ENCODE measurements around the gene TPCN2. TPM values are rescaled to one million over a fixed set of nuclear protein-coding genes. Genes with fewer than 3 reads are reported as not detected.

The TPCN2 gene
- total RNA-seq, 3 donors from 2014 or later (not counting 1 experiment from before 2014, with no cell fraction given), result 14.9 to 18.3 (median 18.2) TPM

DNA sequence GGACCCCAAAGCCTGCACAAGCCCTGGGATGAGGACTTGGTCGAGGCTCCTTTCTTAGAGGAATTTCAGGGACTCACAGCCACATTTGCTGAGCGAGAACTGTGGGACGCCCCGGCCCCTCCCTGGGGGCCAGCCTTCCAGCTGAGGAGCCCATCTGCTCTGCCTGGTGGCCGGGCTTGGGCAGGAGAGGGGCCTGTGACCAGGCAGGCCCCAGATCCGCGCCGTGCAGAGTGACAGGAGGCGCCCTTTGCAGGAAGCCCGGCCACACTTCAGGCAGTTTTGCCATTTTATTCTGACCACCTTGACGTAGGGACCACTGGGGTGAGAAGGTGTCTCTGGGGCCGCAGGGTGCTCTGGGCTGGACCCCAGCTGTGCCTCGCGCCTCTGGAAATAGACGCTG is 35.6 kb downstream of the TPCN2 start:
- H3K9me3 Mint-ChIP-seq, result no peaks in the 10 kb centered on the region
- H3K27ac Mint-ChIP-seq, result no peak overlapping the region
- no peaks in the 10 kb centered on the region for H3K27me3 Mint-ChIP-seq (ENCODE audit: low read depth in 2 of 2)
- no peak for ATAC-seq
- Histone ChIP-seq H3K4me3 (ENCODE audit: low read length) (no peak overlapping the region), H3K27me3 (ENCODE audit: control insufficient read depth, insufficient read depth, low read length) (no peaks in the 10 kb centered on the region), H3K4me1 (ENCODE audit: control insufficient read depth, insufficient read depth, low read length) (peaks cover 23% of the 10 kb centered on the region), H3K36me3 (ENCODE audit: control insufficient read depth, insufficient read depth, low read length) (peaks cover 13% of the 10 kb centered on the region), H3K9me3 (ENCODE audit: control insufficient read depth, insufficient read depth, low read length) (no peaks in the 10 kb centered on the region), H3K27ac (ENCODE audit: low read length) (no peak overlapping the region)
- intact Hi-C loops (cut with micrococcal nuclease), result loop anchor here (10.0 kb wide), 1 partner anchor 80 kb away; no protein-coding TSS in a partner anchor
- no peak overlapping the region for H3K4me3 Mint-ChIP-seq
- 88% methylated on average over 15 of the region's 15 CpGs for WGBS (ENCODE audit: insufficient coverage)
- TF ChIP-seq, protein P1, sequence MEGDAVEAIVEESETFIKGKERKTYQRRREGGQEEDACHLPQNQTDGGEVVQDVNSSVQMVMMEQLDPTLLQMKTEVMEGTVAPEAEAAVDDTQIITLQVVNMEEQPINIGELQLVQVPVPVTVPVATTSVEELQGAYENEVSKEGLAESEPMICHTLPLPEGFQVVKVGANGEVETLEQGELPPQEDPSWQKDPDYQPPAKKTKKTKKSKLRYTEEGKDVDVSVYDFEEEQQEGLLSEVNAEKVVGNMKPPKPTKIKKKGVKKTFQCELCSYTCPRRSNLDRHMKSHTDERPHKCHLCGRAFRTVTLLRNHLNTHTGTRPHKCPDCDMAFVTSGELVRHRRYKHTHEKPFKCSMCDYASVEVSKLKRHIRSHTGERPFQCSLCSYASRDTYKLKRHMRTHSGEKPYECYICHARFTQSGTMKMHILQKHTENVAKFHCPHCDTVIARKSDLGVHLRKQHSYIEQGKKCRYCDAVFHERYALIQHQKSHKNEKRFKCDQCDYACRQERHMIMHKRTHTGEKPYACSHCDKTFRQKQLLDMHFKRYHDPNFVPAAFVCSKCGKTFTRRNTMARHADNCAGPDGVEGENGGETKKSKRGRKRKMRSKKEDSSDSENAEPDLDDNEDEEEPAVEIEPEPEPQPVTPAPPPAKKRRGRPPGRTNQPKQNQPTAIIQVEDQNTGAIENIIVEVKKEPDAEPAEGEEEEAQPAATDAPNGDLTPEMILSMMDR (IDR thresholded peaks at IDR 0.05), result no peak
- peaks cover 0 to 24% of the 10 kb centered on the region in 2 donors for H3K4me1 Mint-ChIP-seq
- no peak for DNase-seq
- no peaks in the 10 kb centered on the region for H3K36me3 Mint-ChIP-seq

DNA sequence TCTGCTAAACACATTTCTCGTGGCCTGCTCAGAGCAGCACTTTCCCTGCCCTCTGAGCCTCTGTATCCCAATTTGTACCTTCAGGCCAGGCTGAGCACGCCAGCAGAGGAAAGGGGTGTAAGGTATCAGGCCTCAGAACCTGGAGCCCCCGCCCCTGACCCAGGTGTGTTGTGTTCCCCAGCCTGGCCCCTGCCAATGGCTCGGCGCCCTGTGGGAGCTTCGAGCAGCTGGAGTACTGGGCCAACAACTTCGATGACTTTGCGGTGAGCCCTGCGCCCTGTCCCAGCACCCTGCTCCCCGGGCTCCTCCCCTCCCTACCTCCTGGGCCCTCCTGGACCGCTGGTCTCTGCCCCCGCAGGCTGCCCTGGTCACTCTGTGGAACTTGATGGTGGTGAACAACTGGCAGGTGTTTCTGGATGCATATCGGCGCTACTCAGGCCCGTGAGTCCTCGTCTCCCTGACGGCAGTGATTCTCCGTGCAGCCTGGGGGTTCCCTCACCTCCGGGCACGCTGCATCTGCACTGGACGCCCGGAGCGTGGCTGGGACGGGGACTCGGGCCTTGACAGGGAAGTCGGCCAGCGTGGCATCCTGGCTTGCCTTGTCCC is 36.9 kb downstream of the TPCN2 start:
- Mint-ChIP-seq H3K27me3 (ENCODE audit: low read depth in 2 of 2) (no peaks in the 10 kb centered on the region), H3K9me3 (no peaks in the 10 kb centered on the region), H3K27ac (no peak overlapping the region), H3K4me1 (peaks cover 0 to 18% of the 10 kb centered on the region in 2 donors), H3K36me3 (no peaks in the 10 kb centered on the region), H3K4me3 (no peak overlapping the region)
- ATAC-seq, result no peak
- Histone ChIP-seq H3K36me3 (ENCODE audit: control insufficient read depth, insufficient read depth, low read length) (peaks cover 16% of the 10 kb centered on the region), H3K4me3 (ENCODE audit: low read length) (no peak overlapping the region), H3K27me3 (ENCODE audit: control insufficient read depth, insufficient read depth, low read length) (no peaks in the 10 kb centered on the region), H3K9me3 (ENCODE audit: control insufficient read depth, insufficient read depth, low read length) (no peaks in the 10 kb centered on the region), H3K27ac (ENCODE audit: low read length) (no peak overlapping the region), H3K4me1 (ENCODE audit: control insufficient read depth, insufficient read depth, low read length) (peaks cover 11% of the 10 kb centered on the region)
- WGBS (ENCODE audit: insufficient coverage), result 96% methylated on average over 27 of the region's 27 CpGs
- intact Hi-C loops (cut with micrococcal nuclease), result loop anchor here (5.0 to 10.0 kb wide), 2 partner anchors 81 to 183 kb away; partner anchors contain the start of genes IGHMBP2 and MRPL21
- TF ChIP-seq, protein P1 (IDR thresholded peaks at IDR 0.05), result no peak
- no peak for DNase-seq

DNA sequence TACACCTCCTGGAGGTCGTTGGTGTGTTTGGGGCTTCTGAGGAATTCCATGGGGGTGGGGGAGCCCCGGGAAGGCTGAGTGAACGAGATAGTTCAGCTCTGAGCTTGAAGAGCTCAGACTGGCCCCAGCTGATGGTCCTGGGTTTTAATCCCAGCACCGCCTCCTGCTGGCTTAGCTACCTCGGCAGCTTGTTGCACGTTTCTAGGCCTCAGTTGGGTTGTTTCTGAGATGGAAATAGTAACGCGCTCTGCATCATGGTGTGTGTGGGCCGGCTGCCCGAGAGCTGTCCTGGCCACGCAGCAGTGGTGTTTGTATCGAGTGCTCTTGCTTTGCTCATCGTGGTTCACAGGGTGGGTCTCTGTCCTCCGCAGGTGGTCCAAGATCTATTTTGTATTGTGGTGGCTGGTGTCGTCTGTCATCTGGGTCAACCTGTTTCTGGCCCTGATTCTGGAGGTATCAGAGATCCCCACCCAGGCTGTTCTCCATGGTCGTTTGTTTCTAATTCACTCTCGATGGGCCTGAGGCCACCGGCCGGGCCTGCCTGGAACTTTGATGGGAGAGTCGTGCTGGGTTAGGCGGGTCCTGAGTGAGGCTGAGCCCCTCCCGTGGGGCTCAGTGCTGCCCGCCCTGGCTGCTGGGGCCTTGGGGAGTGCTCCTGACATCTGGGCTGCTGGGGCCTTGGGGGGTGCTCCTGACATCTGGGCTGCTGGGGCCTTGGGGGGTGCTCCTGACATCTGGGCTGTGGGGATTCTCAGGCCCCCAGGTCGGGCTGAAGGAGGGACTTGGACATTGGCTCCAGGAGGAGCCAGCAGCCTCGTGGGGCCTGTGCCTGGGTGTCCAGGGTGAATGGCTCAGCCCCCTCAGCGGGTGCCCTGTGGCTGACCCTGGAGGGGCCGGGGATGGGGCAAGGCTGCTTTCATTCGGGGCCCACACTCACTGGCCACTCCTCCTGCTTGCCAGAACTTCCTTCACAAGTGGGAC is 37.7 kb downstream of the TPCN2 start:
- ATAC-seq, result no peak
- no peaks in the 10 kb centered on the region for H3K36me3 Mint-ChIP-seq
- intact Hi-C loops (cut with micrococcal nuclease), result loop anchor here (5.0 to 10.0 kb wide), 2 partner anchors 82 to 184 kb away; partner anchors contain the start of genes IGHMBP2 and MRPL21

More for the DNA sequence above, 37.7 kb downstream of the TPCN2 start:
- Mint-ChIP-seq H3K27me3 (ENCODE audit: low read depth in 2 of 2) (no peaks in the 10 kb centered on the region), H3K9me3 (no peaks in the 10 kb centered on the region), H3K27ac (no peak overlapping the region), H3K4me3 (no peak overlapping the region), H3K4me1 (peaks cover 0 to 9% of the 10 kb centered on the region in 2 donors)
- WGBS (ENCODE audit: insufficient coverage), result 90% methylated on average over 28 of the region's 28 CpGs
- Histone ChIP-seq H3K9me3 (ENCODE audit: control insufficient read depth, insufficient read depth, low read length) (no peaks in the 10 kb centered on the region), H3K36me3 (ENCODE audit: control insufficient read depth, insufficient read depth, low read length) (peaks cover 16% of the 10 kb centered on the region), H3K4me1 (ENCODE audit: control insufficient read depth, insufficient read depth, low read length) (peaks cover 5% of the 10 kb centered on the region), H3K27me3 (ENCODE audit: control insufficient read depth, insufficient read depth, low read length) (no peaks in the 10 kb centered on the region), H3K4me3 (ENCODE audit: low read length) (no peak overlapping the region), H3K27ac (ENCODE audit: low read length) (no peak overlapping the region)
- TF ChIP-seq, protein P1 (IDR thresholded peaks at IDR 0.05), result no peak
- DNase-seq, result no peak

Data from natural killer cell (primary cell).